ENCODE data around the gene DRC1.

DNA sequence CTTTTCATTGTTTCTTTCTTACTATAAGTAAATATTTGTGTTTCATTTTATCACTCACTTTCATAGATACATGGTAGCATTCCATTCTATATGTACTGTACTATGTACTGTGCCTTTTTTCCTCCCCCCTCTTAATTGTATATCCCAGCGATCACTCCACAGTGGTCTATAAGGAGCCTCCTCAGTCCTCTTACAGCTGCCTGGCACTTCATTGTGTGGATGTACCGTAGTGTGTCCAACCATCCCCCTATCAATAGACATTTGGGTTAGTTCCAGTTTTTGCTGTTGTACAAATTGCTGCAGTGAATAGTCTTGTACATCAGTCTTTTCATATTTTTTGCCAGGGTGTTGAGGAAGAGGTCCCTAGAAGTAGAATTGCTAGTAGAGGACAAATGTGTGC is 21.4 kb upstream of the DRC1 start:
- TF ChIP-seq CTCF (IDR thresholded peaks at IDR 0.05; ENCODE audit: low read length): no peak
- no peak for TF ChIP-seq EZH2phosphoT487 (IDR thresholded peaks at IDR 0.05; ENCODE audit: low read length)
- TF ChIP-seq EZH2 (optimal IDR thresholded peaks at IDR 0.05; ENCODE audit: low read depth, low read length): no peak
